ENCODE measurements around the gene WDR37.

GRCh38 chr10:1175956-1176565, 119.9 kb downstream of the WDR37 start:
- TF ChIP-seq, protein P1, sequence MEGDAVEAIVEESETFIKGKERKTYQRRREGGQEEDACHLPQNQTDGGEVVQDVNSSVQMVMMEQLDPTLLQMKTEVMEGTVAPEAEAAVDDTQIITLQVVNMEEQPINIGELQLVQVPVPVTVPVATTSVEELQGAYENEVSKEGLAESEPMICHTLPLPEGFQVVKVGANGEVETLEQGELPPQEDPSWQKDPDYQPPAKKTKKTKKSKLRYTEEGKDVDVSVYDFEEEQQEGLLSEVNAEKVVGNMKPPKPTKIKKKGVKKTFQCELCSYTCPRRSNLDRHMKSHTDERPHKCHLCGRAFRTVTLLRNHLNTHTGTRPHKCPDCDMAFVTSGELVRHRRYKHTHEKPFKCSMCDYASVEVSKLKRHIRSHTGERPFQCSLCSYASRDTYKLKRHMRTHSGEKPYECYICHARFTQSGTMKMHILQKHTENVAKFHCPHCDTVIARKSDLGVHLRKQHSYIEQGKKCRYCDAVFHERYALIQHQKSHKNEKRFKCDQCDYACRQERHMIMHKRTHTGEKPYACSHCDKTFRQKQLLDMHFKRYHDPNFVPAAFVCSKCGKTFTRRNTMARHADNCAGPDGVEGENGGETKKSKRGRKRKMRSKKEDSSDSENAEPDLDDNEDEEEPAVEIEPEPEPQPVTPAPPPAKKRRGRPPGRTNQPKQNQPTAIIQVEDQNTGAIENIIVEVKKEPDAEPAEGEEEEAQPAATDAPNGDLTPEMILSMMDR (IDR thresholded peaks at IDR 0.05), result no peak
- TF ChIP-seq EZH2 (IDR thresholded peaks at IDR 0.05; ENCODE audit: borderline replicate concordance, insufficient read depth, low read depth, low read length, poor library complexity, severe bottlenecking), result no peak

Data from B cell (primary cell).